WTC11 (cell line): Measurements from ENCODE around the gene AGAP1.

Source experiments
- ATF1 ChIP-seq: sonication (generic); formaldehyde crosslinking; IDR thresholded peaks from 2 replicates; pipeline ENCODE4 v1.8.1; 2023; ENCODE audit warnings: mild to moderate bottlenecking, moderate library complexity, missing genetic modification reagents
- CBFB ChIP-seq: sonication (generic); formaldehyde crosslinking; IDR thresholded peaks from 2 replicates; pipeline ENCODE4 v1.8.1; 2022; ENCODE audit warnings: mild to moderate bottlenecking, low read depth, missing genetic modification reagents
- FOXK1 ChIP-seq: sonication (generic); formaldehyde crosslinking; IDR thresholded peaks from 2 replicates; pipeline ENCODE4 v1.8.0; 2022; ENCODE audit warnings: mild to moderate bottlenecking, moderate library complexity, missing genetic modification reagents
- GABPB1 ChIP-seq: sonication (generic); formaldehyde crosslinking; IDR thresholded peaks from 2 replicates; pipeline ENCODE4 v1.8.1; 2023; ENCODE audit warnings: mild to moderate bottlenecking, missing genetic modification reagents
- TF ChIP-seq, protein P1 (sequence below): fragments of 200-600 bp; IDR thresholded peaks from 2 replicates; pipeline ENCODE4 v1.8.0; 2022; ENCODE audit warnings: antibody characterized with exemption
- TF ChIP-seq, protein P2 (sequence below): sonication (generic); formaldehyde crosslinking; IDR thresholded peaks from 2 replicates; pipeline ENCODE4 v1.8.1; 2023; ENCODE audit warnings: mild to moderate bottlenecking, missing genetic modification reagents, moderate library complexity
- TF ChIP-seq, protein P3 (sequence below): sonication (generic); formaldehyde crosslinking; IDR thresholded peaks from 2 replicates; pipeline ENCODE4 v1.8.0; 2022; ENCODE audit warnings: mild to moderate bottlenecking, missing genetic modification reagents
- TF ChIP-seq, protein P4 (sequence below): sonication (generic); formaldehyde crosslinking; IDR thresholded peaks from 2 replicates; pipeline ENCODE4 v1.8.1; 2023; ENCODE audit warnings: mild to moderate bottlenecking, missing genetic modification reagents, moderate library complexity
- TF ChIP-seq, protein P5 (sequence below): sonication (generic); formaldehyde crosslinking; IDR thresholded peaks from 2 replicates; pipeline ENCODE4 v1.8.0; 2022; ENCODE audit warnings: mild to moderate bottlenecking, missing genetic modification reagents
- TF ChIP-seq, protein P6 (sequence below): fragments of 250-450 bp; sonication (Bioruptor Pico); conservative IDR thresholded peaks from 2 replicates; pipeline ENCODE4 v1.9.0; 2021; ENCODE audit warnings: mild to moderate bottlenecking

DNA sequence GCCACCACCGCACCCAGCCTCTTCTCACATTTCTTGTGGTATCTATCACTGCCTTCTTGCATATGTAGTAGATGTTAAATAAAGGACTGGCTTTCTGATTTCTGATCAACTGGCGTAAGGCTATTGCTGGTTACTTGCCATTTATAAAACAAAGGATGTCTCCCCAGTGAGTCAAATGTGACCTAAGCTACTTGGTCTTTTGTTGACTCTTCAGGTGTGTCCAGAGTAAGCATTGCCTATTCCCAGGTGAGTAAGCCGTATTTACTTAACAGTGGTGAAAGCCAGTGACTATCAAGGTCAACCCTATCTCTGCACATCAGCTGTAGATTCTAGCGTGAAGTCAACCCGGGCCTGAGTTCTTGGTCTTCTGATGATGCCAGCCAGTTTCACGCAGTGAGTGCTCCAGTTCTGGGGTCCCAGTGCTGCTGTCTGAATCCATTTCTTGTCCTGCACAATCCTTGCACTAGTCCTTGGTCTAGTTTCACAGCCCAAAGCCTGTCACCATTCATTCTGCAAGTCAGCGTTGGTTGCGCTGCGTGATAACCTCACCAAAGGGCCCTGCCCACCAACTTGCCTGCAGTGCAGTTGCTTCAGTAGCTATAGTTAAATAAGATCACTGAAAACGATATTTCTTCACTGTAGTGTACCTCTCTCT, 554.2 kb downstream of the AGAP1 start:
- TF ChIP-seq ATF1 (CRISPR knock-in tag) (no peak), FOXK1 (CRISPR knock-in tag) (no peak), GABPB1 (CRISPR knock-in tag) (no peak), CBFB (CRISPR knock-in tag) (no peak)
- TF ChIP-seq, protein P1, sequence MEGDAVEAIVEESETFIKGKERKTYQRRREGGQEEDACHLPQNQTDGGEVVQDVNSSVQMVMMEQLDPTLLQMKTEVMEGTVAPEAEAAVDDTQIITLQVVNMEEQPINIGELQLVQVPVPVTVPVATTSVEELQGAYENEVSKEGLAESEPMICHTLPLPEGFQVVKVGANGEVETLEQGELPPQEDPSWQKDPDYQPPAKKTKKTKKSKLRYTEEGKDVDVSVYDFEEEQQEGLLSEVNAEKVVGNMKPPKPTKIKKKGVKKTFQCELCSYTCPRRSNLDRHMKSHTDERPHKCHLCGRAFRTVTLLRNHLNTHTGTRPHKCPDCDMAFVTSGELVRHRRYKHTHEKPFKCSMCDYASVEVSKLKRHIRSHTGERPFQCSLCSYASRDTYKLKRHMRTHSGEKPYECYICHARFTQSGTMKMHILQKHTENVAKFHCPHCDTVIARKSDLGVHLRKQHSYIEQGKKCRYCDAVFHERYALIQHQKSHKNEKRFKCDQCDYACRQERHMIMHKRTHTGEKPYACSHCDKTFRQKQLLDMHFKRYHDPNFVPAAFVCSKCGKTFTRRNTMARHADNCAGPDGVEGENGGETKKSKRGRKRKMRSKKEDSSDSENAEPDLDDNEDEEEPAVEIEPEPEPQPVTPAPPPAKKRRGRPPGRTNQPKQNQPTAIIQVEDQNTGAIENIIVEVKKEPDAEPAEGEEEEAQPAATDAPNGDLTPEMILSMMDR = no peak
- TF ChIP-seq, protein P2, sequence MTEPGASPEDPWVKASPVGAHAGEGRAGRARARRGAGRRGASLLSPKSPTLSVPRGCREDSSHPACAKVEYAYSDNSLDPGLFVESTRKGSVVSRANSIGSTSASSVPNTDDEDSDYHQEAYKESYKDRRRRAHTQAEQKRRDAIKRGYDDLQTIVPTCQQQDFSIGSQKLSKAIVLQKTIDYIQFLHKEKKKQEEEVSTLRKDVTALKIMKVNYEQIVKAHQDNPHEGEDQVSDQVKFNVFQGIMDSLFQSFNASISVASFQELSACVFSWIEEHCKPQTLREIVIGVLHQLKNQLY (CRISPR knock-in tag) = no peak
- TF ChIP-seq, protein P3, sequence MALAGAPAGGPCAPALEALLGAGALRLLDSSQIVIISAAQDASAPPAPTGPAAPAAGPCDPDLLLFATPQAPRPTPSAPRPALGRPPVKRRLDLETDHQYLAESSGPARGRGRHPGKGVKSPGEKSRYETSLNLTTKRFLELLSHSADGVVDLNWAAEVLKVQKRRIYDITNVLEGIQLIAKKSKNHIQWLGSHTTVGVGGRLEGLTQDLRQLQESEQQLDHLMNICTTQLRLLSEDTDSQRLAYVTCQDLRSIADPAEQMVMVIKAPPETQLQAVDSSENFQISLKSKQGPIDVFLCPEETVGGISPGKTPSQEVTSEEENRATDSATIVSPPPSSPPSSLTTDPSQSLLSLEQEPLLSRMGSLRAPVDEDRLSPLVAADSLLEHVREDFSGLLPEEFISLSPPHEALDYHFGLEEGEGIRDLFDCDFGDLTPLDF (CRISPR knock-in tag) = no peak
- TF ChIP-seq, protein P4, sequence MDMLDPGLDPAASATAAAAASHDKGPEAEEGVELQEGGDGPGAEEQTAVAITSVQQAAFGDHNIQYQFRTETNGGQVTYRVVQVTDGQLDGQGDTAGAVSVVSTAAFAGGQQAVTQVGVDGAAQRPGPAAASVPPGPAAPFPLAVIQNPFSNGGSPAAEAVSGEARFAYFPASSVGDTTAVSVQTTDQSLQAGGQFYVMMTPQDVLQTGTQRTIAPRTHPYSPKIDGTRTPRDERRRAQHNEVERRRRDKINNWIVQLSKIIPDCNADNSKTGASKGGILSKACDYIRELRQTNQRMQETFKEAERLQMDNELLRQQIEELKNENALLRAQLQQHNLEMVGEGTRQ = no peak
- TF ChIP-seq, protein P5, sequence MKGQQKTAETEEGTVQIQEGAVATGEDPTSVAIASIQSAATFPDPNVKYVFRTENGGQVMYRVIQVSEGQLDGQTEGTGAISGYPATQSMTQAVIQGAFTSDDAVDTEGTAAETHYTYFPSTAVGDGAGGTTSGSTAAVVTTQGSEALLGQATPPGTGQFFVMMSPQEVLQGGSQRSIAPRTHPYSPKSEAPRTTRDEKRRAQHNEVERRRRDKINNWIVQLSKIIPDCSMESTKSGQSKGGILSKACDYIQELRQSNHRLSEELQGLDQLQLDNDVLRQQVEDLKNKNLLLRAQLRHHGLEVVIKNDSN = no peak
- TF ChIP-seq, protein P6, sequence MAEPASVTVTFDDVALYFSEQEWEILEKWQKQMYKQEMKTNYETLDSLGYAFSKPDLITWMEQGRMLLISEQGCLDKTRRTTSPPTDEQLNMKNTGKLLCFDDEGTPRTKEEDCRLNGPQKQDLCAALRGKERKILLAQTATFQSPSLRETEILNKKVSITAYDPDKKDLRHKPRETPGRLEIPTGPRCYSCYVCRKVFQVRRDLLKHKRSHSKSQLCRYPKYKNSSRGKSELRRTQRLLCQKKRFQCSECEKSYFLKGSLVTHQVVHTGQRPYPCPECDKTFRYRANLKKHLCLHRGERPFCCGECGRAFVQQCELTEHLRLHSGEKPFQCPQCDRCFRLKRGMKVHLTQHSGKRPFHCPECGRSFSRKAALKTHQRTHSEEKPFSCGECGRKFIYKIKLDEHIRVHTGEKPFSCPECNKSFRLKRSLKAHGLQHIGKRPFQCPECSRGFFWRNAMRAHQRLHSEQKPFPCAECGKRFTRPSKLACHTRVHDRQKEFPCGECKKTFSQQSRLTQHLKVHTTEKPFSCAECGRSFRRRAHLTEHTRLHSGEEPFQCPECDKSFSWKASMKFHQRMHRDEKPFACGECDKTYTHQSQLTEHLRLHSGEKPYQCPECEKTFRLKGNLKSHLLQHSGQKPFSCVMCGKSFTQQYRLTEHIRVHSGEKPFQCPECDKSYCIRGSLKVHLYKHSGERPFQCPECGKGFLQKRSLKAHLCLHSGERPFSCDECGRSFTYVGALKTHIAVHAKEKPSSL (CRISPR knock-in tag) = no peak
